Measurements from ENCODE around the gene FBLN2.

FBLN2 gene

GRCh38 chr3:13628841-13629551, 80.1 kb downstream of the FBLN2 start:
- FAIRE-seq, result no peak

GRCh38 chr3:13629644-13630043, 80.7 kb downstream of the FBLN2 start:
- FAIRE-seq, result no peak

- no peak for FAIRE-seq
Measured at GRCh38 chr3:13631256-13631655, 82.3 kb downstream of the FBLN2 start.

GRCh38 chr3:13633176-13633575, 84.3 kb downstream of the FBLN2 start:
- no peak for FAIRE-seq

- no peak for FAIRE-seq
Measured at GRCh38 chr3:13634151-13634550, 85.2 kb downstream of the FBLN2 start.

- FAIRE-seq, result no peak
Measured at GRCh38 chr3:13634615-13635014, 85.7 kb downstream of the FBLN2 start.

- no peak for FAIRE-seq
Measured at GRCh38 chr3:13636186-13636585, 87.3 kb downstream of the FBLN2 start.

- FAIRE-seq, result no peak
Measured at GRCh38 chr3:13636874-13637273, 87.9 kb downstream of the FBLN2 start.

GRCh38 chr3:13637311-13637891, 88.5 kb downstream of the FBLN2 start:
- no peak for FAIRE-seq

- FAIRE-seq, result no peak
Measured at GRCh38 chr3:13637953-13638352, 89.0 kb downstream of the FBLN2 start.

GRCh38 chr3:13638927-13639326, 90.0 kb downstream of the FBLN2 start:
- no peak for FAIRE-seq

GRCh38 chr3:13642597-13642996, 93.7 kb downstream of the FBLN2 start:
- no peak for FAIRE-seq

- FAIRE-seq, result no peak
Measured at GRCh38 chr3:13644341-13645117, 95.6 kb downstream of the FBLN2 start.

GRCh38 chr3:13645801-13646637, 97.1 kb downstream of the FBLN2 start:
- FAIRE-seq, result no peak

- no peak for FAIRE-seq
Measured at GRCh38 chr3:13647298-13648059, 98.6 kb downstream of the FBLN2 start.

- no peak for FAIRE-seq
Measured at GRCh38 chr3:13648060-13649001, 99.4 kb downstream of the FBLN2 start.

GRCh38 chr3:13650210-13651056, 101.5 kb downstream of the FBLN2 start:
- no peak for FAIRE-seq

GRCh38 chr3:13651057-13651400, 102.1 kb downstream of the FBLN2 start:
- no peak for FAIRE-seq

GRCh38 chr3:13651775-13652428, 103.0 kb downstream of the FBLN2 start:
- no peak for FAIRE-seq

- no peak for FAIRE-seq
Measured at GRCh38 chr3:13652728-13653127, 103.8 kb downstream of the FBLN2 start.
